GM19025 (cell line): ENCODE measurements around the gene TMEM140.
A peak's percentile ranks its signal among the peaks of the same experiment; 100 is the strongest.
"Not testable (repeated sequence)": the region's sequence is repeated elsewhere in the genome, so short reads cannot be mapped to it uniquely, and the experiment has no call there.

Experiments
- ATAC-seq: cut with Tn5 transposase; IDR thresholded peaks from one replicate; pipeline ENCODE4 v1.9.1; 2021; ENCODE audit warnings: mild to moderate bottlenecking, low read depth, moderate library complexity; ENCODE audit not compliant: unreplicated experiment

TMEM140 gene

DNA sequence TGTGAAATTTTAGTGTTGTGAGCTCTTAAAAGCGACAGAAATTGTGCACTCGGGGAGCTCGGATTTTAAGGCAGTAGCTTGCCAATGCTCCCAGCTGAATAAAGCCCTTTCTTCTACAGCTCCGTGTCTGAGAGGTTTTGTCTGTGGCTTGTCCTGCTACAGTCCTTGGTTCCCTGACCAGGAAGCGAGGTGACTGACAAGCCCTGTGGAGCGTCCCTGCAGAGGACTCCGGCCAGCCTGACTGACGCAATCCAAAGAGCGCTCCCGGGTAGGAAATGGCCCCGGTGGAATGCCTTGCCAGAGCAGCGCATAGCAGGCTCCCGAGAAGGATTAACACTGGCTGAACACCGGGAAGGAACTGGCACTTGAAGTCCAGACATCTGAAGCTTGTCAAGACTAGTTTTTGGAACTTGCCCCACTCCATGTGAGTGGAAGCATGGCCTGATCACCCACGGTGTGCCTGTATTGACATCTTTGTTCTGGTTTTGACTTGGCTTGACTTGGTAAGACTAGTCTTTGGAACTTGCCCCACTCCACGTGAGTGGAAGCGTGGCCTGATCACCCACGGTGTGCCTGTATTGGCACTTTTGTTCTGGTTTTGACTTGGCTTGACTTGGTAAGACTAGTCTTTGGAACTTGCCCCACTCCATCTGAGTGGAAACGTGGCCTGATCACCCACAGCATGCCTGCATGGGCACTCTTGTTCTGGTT lies 23.9 kb downstream of the TMEM140 start:
- ATAC-seq: not testable (repeated sequence)

DNA sequence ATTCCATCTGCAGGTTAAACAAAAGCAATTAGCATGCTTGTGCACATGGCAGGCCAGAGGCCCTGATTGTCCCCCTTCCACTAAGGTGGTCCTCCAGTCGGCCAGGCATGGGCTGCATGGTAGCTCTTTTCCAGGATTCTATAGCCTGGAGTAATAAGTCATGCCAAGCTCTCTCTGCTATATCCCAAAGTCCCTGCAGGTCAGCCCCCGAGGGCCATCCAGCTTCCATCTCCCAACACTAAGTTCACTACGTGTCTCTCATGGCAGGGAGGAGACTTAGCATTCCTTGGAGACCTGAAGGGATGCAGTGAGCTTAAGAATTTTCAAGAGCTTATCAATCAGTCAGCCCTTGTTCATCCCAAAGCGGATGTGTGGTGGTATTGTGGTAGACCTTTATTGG lies 26.0 kb downstream of the TMEM140 start:
- not testable (repeated sequence) for ATAC-seq

DNA sequence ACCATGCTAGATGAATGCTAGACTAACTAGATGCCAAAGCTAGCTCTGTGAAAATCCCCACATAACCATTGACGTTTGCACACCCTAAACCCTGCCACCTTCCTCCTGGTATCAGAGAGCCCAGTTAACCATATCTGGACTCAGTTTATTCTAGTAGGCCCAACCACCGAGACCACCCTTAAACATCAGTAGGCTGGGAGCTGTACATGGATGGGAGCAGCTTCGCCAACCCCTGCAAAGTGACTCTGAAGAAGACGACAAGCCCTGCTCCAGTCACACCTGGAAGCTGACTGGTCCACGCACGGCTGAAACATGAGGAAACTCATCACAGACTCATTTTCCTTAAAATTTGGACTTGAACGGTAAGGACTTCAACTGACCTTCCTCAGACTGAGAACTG lies 27.1 kb downstream of the TMEM140 start:
- no peak for ATAC-seq

DNA sequence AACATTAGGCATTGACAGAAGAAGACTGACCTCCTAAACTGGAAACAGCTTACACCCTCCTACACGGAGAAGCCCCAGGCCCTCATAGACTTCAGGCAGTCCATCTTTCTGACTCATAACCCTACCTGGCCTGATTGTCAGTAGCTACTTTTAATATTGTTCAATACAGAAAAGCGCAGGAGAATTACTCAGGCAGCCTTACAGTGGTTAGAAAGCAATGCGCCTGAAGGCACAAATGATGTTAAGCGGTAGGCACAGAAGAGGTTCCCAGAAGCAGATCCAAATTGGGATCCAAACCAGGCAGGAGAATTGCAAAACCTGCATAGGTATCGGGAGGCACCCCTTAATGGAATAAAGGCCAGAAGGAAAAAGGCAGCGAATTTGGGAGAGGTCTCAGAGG lies 28.1 kb downstream of the TMEM140 start:
- ATAC-seq: no peak

DNA sequence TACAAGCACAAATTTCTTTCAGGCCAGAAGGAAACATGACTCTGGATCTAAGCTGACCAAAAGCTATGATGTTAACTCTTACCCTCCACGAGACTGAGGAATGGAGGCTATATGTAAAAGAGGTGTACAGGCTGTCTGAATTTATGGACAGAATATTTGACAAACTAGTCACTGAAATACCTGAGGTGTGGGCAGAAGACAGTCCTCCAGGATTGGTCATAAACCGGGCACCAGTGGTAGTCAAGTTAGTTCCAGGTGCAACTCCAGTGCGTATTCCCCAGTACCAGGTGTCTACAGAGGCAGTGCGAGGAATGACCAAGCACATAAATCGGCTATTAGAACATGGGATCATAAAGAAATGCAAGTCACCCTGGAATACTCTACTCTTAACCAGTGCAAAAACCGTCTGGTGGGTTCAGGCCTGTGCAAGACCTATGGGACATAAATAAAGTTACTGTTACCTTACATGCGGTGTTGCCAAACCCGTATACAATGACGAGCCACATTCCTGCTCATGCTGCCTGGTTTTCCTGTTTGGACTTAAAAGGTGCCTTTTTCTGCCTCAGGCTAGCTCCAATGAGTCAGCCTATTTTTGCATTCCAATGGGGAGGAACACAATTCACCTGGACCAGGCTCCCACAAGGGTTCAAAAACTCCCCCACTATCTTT lies 29.3 kb downstream of the TMEM140 start:
- ATAC-seq: no peak

DNA sequence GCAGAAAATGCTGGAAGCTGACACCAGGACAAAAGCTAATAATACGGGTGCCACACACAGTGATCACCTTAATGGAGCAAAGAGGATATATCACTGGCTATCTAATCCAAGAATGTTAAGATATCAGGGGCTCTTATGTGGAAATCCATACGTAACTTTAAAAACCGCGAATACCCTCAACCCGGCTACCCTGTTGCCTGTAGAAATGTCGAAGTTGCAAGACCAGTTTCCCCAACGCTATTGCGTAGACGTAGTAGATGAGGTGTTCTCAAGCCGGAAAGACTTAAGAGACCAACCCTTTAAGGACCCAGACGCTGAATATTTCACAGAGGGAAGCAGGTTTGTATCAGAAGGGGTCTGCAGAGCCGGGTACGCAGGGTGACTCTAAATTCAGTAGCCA lies 30.5 kb downstream of the TMEM140 start:
- ATAC-seq: no peak

DNA sequence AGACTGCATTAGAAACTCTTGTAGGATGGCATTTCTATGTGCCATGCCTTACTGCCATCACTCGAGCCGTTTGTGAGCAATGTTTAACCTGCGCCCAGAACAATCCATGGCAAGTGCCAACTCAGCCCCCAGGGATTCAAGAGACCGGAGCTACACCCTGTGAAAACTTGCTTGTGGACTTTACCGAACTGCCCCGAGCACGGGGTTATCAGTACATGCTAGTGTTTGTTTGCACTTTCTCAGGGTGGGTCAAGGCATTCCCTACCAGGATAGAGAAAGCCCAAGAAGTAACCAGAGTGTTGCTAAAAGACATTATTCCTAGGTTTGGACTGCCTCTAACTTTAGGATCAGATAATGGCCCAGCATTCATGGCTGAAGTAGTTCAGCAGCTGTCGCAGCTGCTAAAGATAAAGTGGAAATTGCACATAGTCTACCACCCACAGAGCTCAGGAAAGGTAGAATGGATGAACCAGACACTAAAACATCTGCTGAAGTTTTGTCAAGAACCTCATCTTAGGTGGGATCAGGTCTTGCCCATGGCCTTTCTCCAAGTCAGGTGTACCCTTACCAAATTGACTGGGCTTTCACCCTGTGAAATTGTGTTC lies 31.6 kb downstream of the TMEM140 start:
- no peak for ATAC-seq

DNA sequence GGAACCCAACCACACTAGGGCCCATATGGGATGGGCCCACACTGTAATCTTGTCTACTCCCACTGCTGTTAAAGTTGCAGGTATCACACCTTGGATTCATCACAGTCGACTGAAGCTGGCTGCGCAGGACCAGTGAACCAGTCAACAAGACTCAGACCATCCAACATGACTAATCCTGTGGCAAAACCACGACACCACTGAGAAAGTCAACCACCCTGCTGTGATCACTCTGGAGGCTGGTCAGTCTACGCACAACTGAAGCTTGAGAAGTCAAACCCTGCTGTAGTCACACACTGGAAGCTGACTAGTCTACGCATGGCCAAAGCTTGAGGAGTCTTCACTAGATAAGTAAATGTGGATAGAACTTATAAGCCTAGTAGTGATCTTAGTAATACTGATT lies 32.2 kb downstream of the TMEM140 start:
- ATAC-seq: no peak

DNA sequence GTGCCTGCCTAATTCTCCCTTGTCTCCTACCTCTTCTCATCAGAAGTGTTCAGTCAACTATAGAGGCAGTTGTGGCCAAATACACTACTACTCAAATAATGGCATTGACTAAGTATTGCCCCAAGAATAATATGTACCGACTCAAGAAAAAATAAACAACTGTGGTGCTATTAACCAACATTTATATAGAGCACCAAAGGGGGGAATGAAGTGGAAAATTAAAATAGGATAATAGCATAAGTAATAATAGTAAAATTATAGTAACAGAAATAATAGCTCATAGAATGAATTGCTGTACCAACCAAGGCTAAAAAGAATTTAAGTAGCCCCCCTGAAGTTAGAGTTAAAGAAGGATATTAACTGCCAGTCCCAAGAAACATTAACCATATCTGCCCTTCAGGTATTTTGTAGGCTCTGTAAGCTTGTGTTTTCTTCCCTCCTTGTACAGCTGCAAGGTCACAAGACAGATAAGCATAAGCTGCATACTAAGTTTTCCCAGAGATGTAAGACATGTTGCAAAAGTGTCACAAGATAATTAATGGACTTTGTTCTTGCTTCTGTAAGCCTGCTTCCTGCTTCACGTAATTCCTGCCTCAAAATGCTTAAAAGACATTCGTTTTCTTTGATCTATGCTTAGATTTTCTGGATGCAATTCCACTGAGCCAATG lies 33.5 kb downstream of the TMEM140 start:
- ATAC-seq: no peak

DNA sequence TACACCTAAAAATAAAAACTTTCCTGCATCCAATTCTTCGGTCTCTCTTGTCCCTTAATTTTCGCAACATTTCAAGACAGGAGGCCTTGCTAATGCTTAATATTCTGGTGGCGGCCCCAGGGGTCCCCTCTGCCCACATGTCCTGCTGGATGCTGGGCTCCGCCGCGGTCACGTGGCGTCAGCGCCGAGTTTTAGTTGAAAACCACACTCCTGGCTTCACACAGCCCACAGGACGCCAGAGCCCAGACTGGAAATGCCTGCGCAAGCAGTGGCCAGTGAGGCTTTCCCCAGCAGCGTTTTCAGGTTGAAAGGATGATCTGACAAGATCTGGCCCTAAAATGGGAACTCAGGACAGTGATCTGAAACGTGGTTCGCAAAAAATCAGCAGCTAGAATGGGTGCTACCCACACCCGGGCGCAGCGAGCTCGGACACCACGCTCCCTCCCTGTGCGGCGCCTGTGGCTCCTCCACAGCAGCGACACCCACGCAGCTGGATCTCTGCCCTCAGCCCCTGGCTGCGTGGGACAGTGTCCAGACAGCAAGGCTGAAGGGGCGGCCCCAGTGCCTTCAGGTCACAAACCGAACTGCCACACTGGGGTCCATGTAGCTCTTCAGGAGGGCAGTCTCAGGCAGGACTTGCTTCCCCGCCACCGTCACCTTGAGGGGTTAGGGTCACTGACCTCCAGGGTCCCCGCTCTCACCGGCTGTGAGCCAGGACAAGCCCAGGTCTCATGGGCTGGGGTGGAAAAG lies 34.2 kb downstream of the TMEM140 start:
- ATAC-seq: no peak

DNA sequence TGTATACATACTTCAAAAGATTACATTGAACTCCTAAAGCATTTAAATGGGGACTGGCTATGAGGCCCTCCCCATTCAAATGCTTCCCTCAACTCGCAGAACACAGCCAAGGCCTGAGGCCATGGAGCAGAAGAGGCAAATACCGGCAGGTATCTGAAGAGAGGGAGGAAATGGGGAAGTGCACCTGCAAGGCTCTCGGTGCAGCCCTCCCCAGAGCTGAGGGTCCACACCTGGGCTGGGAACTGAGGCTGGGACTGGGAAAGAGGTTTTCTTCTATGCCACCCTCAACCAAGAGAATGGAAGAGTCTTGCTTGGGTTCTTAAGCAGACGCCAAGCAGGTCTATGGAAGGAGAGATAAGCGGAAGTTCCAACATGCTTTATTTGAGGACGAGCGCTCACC lies 35.6 kb downstream of the TMEM140 start:
- no peak for ATAC-seq

DNA sequence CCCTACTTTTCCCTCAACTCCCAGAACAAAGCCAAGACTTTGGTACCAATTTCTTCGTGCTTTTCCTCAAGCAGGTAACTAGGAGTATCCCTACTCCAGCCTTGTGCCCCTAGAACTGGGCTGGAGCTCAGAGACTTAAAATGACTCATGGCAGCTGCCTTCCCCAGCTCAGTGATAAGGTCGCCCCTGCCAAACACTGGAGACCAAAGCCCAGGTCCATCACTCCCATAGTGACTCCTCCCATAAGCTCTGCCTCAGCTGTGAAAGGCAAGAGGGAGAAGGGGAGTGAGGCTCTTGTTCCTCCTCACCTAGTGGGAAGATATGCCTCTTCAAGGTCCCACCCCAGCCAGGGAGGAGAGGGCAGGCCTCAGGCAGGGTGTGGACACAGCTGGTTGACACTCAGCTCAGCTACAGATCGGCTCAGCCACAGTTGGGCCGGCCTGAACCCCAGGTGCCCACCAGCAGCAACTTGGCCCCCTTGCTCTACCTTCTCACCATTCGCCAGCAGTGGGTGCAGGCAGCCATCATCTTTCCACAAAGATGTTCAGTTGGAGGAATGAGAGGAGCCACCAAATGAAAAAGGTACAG lies 36.5 kb downstream of the TMEM140 start:
- no peak for ATAC-seq

DNA sequence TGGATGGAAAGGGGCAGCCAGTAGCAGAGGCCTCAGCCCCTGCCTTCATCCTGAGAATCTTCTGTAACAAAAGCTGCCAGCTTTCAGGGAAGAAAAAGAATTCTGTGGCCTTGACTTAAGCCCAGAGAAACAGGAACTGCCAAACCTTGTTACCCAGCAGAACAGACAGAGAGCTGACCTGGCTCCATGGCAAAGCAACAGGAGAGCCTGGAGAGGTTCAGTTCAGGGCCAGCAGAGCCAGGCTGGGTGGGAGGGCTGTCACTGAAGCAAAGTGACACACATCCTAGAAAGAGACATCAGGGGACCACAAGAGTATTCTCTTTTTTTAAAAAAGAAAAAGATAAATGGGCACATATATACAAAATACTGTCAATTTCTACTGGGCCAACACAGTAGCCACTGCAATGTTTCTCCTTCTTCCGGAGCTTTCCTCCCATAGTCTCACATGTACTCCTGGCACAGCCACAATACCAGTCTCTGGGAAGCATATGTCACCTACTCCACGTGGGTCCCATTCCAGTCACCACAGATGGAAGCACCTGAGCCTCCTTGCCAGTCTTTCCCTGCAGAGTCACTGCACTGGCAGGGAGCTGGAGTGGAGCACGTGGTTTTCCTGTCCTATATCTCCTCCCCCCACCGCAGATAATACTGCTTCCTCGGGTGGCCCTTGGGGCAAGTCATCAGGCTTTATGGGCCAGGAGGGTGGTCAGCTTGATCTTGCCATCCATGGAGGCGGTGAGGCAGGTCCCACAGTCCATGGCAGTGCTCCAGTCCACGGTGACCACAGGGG lies 37.8 kb downstream of the TMEM140 start:
- ATAC-seq: no peak

DNA sequence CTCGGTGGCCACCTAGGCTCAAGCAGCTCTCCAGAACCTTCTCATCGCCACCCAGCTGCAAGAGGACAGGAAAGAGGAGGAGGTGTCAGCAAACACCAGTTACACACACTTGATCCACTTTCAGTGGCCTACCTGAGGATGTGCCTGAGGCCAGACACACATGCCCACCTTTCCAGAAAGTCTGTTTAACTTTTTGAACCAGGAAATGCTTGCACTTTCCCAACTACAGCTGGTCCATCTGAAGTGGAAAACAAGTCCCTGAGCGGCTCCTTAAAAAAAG lies 38.3 kb downstream of the TMEM140 start:
- ATAC-seq: no peak

DNA sequence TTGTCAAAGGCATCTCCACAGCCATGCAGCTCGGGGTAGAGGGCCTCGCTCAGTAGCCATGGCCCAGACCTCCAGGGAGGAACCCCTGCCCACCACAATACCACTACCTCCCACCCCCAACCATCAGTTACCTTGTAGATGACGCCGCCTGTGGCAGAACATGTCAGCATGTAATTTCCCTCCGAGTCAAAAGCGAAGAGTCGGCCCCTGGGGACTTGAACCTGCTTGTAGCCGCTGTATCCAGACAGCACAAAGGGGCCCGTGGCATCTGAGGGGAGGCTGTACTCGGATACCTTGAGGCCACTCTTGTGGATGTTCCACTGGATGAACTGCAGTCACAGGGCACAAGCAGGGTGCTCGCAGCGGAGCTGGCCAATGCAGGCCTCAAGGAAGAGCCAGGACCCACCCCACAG lies 39.0 kb downstream of the TMEM140 start:
- peak; percentile 59 for ATAC-seq

DNA sequence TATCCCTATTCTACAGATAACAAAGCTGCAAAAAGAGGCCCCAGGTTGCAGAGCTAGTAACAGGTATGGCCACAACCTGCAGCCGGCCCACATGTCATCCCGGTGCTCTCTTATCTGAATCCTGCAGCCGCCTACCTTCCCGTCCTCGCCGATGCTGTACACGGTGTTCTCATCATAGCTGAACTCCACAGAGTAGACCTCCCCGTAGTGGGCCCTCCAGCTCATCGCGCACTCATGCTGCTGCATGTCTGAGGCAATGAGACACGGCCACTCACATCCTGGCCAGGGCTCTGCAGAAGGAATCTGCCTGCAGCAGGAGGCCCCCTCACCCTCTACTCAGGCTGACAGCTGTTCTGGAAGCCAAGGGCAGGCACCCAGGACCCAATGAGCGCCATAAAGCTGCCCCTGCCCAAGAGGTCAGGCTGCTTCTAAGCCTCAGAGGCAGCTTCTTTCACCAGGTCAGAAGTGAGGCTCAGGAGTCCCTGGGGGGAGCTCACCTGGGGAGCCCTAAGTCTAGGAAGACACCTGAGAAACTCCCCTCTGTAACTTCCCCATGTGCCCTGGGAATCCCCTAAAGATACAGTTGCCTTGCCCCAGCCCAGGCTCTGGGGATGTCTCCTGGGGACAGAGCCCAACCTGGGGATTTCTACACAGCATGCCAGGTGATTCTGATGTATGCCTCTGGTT lies 40.6 kb downstream of the TMEM140 start:
- ATAC-seq: peak; percentile 42

DNA sequence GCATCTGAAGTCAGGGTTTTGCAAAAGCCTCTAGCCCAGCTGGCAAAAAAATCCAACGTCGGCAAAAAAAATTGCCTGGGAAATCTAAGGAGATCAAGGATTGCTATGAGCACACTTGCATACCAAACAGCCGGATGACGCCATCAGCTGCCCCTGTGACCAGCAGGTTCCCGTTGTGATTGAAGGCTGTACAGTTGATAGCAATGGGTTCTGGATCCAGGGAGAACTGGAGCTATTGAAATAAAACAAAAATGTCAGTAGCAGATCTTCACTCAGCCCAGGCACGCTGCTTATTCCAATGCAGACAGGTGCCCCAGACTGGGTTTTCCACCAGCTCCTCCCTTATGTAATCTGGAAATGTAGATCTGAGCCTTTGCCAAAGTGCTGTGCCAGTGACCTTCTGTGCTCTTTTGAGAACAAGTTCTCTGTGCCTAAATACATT lies 41.4 kb downstream of the TMEM140 start:
- ATAC-seq: no peak

DNA sequence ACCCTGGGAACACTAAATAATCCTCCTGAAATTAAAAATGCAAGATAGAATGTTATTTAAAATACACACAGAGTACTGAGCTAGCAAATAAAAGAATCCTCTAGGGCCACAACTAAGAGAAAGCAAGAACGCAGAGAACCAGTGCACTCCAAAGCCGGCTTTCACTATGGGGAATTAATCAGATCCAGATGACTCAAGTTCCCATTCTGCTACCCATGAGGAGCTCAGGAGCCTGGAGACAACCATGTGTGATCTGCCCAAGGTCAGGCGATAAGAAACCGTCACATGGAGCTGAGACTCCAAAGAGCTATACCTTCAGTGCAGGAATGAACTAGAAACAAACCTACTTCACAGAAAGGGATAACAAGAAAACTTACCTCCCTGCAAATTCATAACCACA lies 42.1 kb downstream of the TMEM140 start:
- ATAC-seq: no peak

DNA sequence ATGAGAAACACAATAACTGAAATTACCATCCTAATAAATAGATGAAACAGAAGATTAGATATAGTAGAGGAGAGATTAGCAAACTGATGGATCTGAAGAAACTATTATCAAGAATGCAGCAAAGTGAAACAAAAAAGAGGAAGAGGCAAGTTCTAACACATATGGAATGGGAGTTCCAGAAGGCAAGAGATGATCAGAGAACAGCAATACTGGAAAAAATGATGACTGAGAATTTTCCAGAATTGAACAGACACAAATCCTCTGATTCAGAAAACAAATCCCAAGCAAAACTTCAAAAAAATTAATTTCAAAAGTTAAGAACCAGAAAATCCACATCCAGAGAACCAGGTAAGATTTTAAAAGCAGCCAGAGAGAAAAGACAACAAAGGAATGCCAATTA lies 42.8 kb downstream of the TMEM140 start:
- no peak for ATAC-seq
